Measurements from ENCODE around the gene PRPSAP1. TPM values are rescaled to one million over a fixed set of nuclear protein-coding genes. Genes with fewer than 3 reads are reported as not detected.

The PRPSAP1 gene
- polyA plus RNA-seq, 1 of the 3 experiments (the other 2 are of a cell fraction): 118 TPM

GRCh38 chr17:76386966-76387765 is 33.5 kb upstream of the PRPSAP1 start:
- CTCF ChIA-PET: interaction anchor here (1.0 to 13.8 kb wide), 32 partner anchors 9 to 373 kb away, joined by 3 to 312 read pairs (median 16); partner anchors contain the start of genes AANAT, EXOC7, PRPSAP1 and QRICH2
- Histone ChIP-seq H3K27me3 (ENCODE audit: insufficient read depth) (no peaks in the 10 kb centered on the region), H3K4me3 (ENCODE audit: low read depth in 2 of 2, low read length in 1 of 2) (no peak overlapping the region), H3K4me2 (no peak overlapping the region), H4K20me1 (ENCODE audit: insufficient read depth) (peaks cover 22% of the 10 kb centered on the region; the same call in 1 of the 2 replicates), H3K36me3 (replicated peaks in 1 of 2; ENCODE audit: control insufficient read depth in 1 of 2, insufficient read depth in 2 of 2, low read length in 1 of 2) (peaks cover 5 to 14% of the 10 kb centered on the region in 2 experiments), H3K79me2 (ENCODE audit: insufficient read depth) (peaks cover 28% of the 10 kb centered on the region; the same call in 1 of the 2 replicates), H3K27ac (ENCODE audit: low read depth in 2 of 2, low read length in 1 of 2) (no peak overlapping the region), H3K9me3 (no peaks in the 10 kb centered on the region), H3K4me1 (ENCODE audit: control insufficient read depth in 1 of 2, insufficient read depth in 2 of 2, low read depth in 1 of 2, low read length in 1 of 2) (peaks cover 0 to 40% of the 10 kb centered on the region in 2 experiments; a peak in 1 of 4 replicates), H3F3A (replicated peaks; ENCODE audit: insufficient read depth) (peaks cover 16% of the 10 kb centered on the region), H3K9me2 (no peaks in the 10 kb centered on the region), H3K9ac (no peak overlapping the region), H2AFZ (ENCODE audit: low read depth) (no peak overlapping the region)
- TF ChIP-seq GATA2 (CRISPR knock-in tag; IDR thresholded peaks at IDR 0.05): no peak
- peak; percentile 14; the same call in 1 of the 2 replicates for TF ChIP-seq POLR2AphosphoS5 (IDR thresholded peaks at IDR 0.05; ENCODE audit: low read depth, low read length)
- TF ChIP-seq TCF12 (IDR thresholded peaks at IDR 0.05): no peak
- DNase-seq: no peak
- 94% methylated on average over 26 of the region's 31 CpGs for WGBS (ENCODE audit: low lambda C conversion rate)
- POLR2A ChIA-PET: interaction anchor here (1.1 to 5.0 kb wide), 2 partner anchors 11 to 34 kb away, joined by 3 to 39 read pairs; partner anchors contain the start of gene PRPSAP1

GRCh38 chr17:76385892-76386786 is 32.4 kb upstream of the PRPSAP1 start:
- peaks cover 22% of the 10 kb centered on the region; the same call in 1 of the 2 replicates for H4K20me1 ChIP-seq (ENCODE audit: insufficient read depth)
- peak overlapping the region; percentile 53 to 78 for H3K4me3 ChIP-seq (ENCODE audit: low read depth in 2 of 2, low read length in 1 of 2)
- peaks cover 28% of the 10 kb centered on the region; the same call in 1 of the 2 replicates for H3K79me2 ChIP-seq (ENCODE audit: insufficient read depth)
- peak overlapping the region; percentile 82; the same call in 1 of the 2 replicates for H3K9ac ChIP-seq
- H3K9me2 ChIP-seq: no peaks in the 10 kb centered on the region
- H3F3A ChIP-seq (replicated peaks; ENCODE audit: insufficient read depth): peaks cover 23% of the 10 kb centered on the region
- 53% methylated on average over 42 of the region's 52 CpGs for whole genome bisulfite sequencing (ENCODE audit: low lambda C conversion rate)
- peak overlapping the region; percentile 89 for H3K4me2 ChIP-seq
- peak; percentile 96 for DNase-seq
- H3K9me3 ChIP-seq: no peaks in the 10 kb centered on the region
- H3K27ac ChIP-seq (ENCODE audit: low read depth in 2 of 2, low read length in 1 of 2): peak overlapping the region in 1 of 2 experiments; percentile 80; a peak in 1 of 4 replicates
- peaks cover 0 to 40% of the 10 kb centered on the region in 2 experiments; a peak in 1 of 4 replicates for H3K4me1 ChIP-seq (ENCODE audit: control insufficient read depth in 1 of 2, insufficient read depth in 2 of 2, low read depth in 1 of 2, low read length in 1 of 2)
- peak overlapping the region; percentile 86 for H2AFZ ChIP-seq (ENCODE audit: low read depth)
- POLR2A ChIA-PET: interaction anchor here (0.5 to 5.0 kb wide), 2 partner anchors 33 to 69 kb away, joined by 3 to 39 read pairs; partner anchors contain the start of gene PRPSAP1
- no peaks in the 10 kb centered on the region for H3K27me3 ChIP-seq (ENCODE audit: insufficient read depth)
- CTCF ChIA-PET: interaction anchor here (0.5 to 13.8 kb wide), 56 partner anchors 10 to 407 kb away, joined by 3 to 312 read pairs (median 6); partner anchors contain the start of genes AANAT, ACOX1, EXOC7 and PRPSAP1
- peaks cover 5 to 7% of the 10 kb centered on the region in 2 experiments for H3K36me3 ChIP-seq (replicated peaks in 1 of 2; ENCODE audit: control insufficient read depth in 1 of 2, insufficient read depth in 2 of 2, low read length in 1 of 2)
- no peak for TF ChIP-seq POLR2AphosphoS5 (IDR thresholded peaks at IDR 0.05; ENCODE audit: low read depth, low read length)
- no peak for TF ChIP-seq RXRA (IDR thresholded peaks at IDR 0.05; ENCODE audit: borderline replicate concordance, low read depth)
- no peak for TF ChIP-seq USF1 (IDR thresholded peaks at IDR 0.05; ENCODE audit: borderline replicate concordance, low read depth)
- TF ChIP-seq MAX (IDR thresholded peaks at IDR 0.05; ENCODE audit: low read depth): peak; percentile 86
- TF ChIP-seq MEF2A (IDR thresholded peaks at IDR 0.05; ENCODE audit: borderline replicate concordance, low read depth): no peak
- TF ChIP-seq USF2 (IDR thresholded peaks at IDR 0.05; ENCODE audit: borderline replicate concordance, low read depth, low read length): no peak
- TF ChIP-seq GABPA (IDR thresholded peaks at IDR 0.05; ENCODE audit: low read depth): no peak
- TF ChIP-seq PBX3 (IDR thresholded peaks at IDR 0.05): no peak
- TF ChIP-seq EZH2phosphoT487 (IDR thresholded peaks at IDR 0.05; ENCODE audit: borderline replicate concordance, low read depth): no peak
- TF ChIP-seq IRF3 (IDR thresholded peaks at IDR 0.05; ENCODE audit: low read depth, low read length): no peak
- no peak for TF ChIP-seq REST (IDR thresholded peaks at IDR 0.05; ENCODE audit: low read depth, low read length)
- TF ChIP-seq ELF1 (IDR thresholded peaks at IDR 0.05): no peak

Data from SK-N-SH (cell line).